ENCODE data around the gene SARDH. TPM values are rescaled to one million over a fixed set of nuclear protein-coding genes. Genes with fewer than 3 reads are reported as not detected.

Gene SARDH
- polyA plus RNA-seq, 3 donors: not detected

DNA sequence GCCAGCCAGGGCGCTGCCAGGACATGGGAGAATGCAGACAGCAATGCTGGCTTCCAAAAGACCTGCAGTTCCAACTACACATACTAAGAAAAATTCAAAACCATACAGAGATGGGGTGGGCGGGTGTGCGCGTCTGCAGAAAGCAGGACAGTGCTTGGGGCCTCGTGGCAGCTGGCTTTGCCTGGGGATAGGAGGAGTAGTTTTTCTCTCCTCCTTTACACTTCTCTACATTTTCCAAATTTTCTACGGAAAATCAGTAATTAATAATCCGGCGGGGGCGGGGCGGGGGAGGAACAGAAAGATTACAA is 43.6 kb upstream of the SARDH start:
- no peak for DNase-seq
- intact Hi-C loops (cut with micrococcal nuclease): loop anchor here (1.0 to 5.0 kb wide), 3 partner anchors 213 to 316 kb away; no protein-coding TSS in a partner anchor
- WGBS (ENCODE audit: insufficient coverage): no CpG with 5 or more reads among the region's 10 CpGs
- H3K36me3 Mint-ChIP-seq: peaks cover 49 to 74% of the 10 kb centered on the region in 2 donors
- Histone ChIP-seq H3K27ac (ENCODE audit: low read depth in 1 of 2, low read length in 2 of 2) (no peak overlapping the region), H3K79me2 (ENCODE audit: insufficient read depth, low read length) (no peaks in the 10 kb centered on the region), H3K4me3 (replicated peaks in 1 of 3; ENCODE audit: low read depth in 2 of 3, low read length in 3 of 3) (no peak overlapping the region), H3K36me3 (replicated peaks in 1 of 2; ENCODE audit: control insufficient read depth in 1 of 2, insufficient read depth in 2 of 2, low read length in 2 of 2) (peaks cover 20 to 68% of the 10 kb centered on the region in 2 donors), H3K9me3 (replicated peaks in 1 of 2; ENCODE audit: control insufficient read depth in 1 of 2, insufficient read depth in 1 of 2, low read length in 2 of 2) (no peaks in the 10 kb centered on the region), H3K4me1 (ENCODE audit: control insufficient read depth in 1 of 2, insufficient read depth in 2 of 2, low read length in 2 of 2) (peaks cover 23 to 33% of the 10 kb centered on the region in 2 donors), H3K27me3 (ENCODE audit: control insufficient read depth in 2 of 2, insufficient read depth in 2 of 2, low read length in 2 of 2) (no peaks in the 10 kb centered on the region), H2AFZ (ENCODE audit: insufficient read depth, low read depth, low read length, poor library complexity, severe bottlenecking) (no peak overlapping the region), H3K9ac (ENCODE audit: insufficient read depth, low read length, poor library complexity, severe bottlenecking) (no peak overlapping the region), H3K4me2 (replicated peaks; ENCODE audit: extremely low read depth, low read length, poor library complexity, severe bottlenecking) (no peak overlapping the region), H4K20me1 (ENCODE audit: insufficient read depth, low read length) (no peaks in the 10 kb centered on the region)
- peak overlapping the region in 1 of 7 donors; percentile 15 for H3K27ac Mint-ChIP-seq
- no peaks in the 10 kb centered on the region for H3K9me3 Mint-ChIP-seq
- H3K27me3 Mint-ChIP-seq (ENCODE audit: low read depth in 3 of 3): peaks cover 0 to 2% (median 2%) of the 10 kb centered on the region in 3 donors
- H3K4me3 Mint-ChIP-seq: no peak overlapping the region
- H3K4me1 Mint-ChIP-seq: peaks cover 33% of the 10 kb centered on the region
- TF ChIP-seq, protein P1, sequence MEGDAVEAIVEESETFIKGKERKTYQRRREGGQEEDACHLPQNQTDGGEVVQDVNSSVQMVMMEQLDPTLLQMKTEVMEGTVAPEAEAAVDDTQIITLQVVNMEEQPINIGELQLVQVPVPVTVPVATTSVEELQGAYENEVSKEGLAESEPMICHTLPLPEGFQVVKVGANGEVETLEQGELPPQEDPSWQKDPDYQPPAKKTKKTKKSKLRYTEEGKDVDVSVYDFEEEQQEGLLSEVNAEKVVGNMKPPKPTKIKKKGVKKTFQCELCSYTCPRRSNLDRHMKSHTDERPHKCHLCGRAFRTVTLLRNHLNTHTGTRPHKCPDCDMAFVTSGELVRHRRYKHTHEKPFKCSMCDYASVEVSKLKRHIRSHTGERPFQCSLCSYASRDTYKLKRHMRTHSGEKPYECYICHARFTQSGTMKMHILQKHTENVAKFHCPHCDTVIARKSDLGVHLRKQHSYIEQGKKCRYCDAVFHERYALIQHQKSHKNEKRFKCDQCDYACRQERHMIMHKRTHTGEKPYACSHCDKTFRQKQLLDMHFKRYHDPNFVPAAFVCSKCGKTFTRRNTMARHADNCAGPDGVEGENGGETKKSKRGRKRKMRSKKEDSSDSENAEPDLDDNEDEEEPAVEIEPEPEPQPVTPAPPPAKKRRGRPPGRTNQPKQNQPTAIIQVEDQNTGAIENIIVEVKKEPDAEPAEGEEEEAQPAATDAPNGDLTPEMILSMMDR (IDR thresholded peaks at IDR 0.05): no peak

DNA sequence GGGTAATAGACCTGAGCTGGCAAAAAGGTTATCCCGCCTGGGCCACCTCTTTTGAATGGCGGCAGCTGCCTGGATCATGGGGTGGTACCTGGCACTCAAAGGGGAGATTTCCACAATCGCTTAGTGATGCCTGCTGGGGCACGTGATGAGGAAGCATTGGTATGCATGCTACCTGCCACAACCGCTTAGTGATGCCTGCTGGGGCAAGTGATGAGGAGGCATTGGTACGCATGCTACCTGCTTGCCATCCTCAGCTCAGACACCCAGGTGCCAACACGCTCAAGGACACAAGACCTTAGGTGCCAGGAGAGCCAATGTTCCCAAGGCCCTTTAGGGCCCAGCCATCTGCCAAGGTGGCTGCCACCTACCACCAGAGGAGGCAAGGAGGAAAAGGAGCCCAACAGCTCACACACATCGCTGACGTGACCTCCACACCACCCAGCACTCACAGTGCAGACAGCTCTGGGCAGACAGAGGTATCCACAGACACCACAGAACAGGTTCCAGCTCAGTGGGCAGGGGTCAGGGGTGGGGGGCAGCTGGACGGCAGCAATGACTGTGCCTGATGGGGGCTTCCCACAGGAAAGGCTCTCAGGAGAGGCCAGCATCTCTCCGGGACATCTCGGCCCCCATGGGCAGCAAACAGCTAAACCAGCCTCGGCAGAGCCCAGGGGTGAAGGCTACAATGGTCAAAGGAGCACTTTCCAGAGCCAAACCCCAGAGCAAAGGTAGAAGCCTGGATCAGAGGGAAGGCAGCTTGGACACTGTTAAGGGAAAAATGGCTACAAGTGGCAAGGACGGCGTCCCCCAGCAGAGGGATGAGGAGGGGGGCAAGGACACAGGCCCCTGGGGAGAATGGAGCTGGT is 43.0 kb upstream of the SARDH start:
- Mint-ChIP-seq H3K4me1 (peaks cover 28% of the 10 kb centered on the region), H3K27ac (peak overlapping the region in 3 of 7 donors; percentile 46 to 83 (median 66)), H3K9me3 (no peaks in the 10 kb centered on the region), H3K4me3 (no peak overlapping the region), H3K36me3 (peaks cover 51 to 79% of the 10 kb centered on the region in 2 donors), H3K27me3 (ENCODE audit: low read depth in 3 of 3) (peaks cover 0 to 2% (median 2%) of the 10 kb centered on the region in 3 donors)
- H3K4me3 ChIP-seq (replicated peaks in 1 of 3; ENCODE audit: low read depth in 2 of 3, low read length in 3 of 3): no peak overlapping the region
- TF ChIP-seq, protein P1 (IDR thresholded peaks at IDR 0.05): no peak
- peaks cover 17 to 27% of the 10 kb centered on the region in 2 donors for H3K4me1 ChIP-seq (ENCODE audit: control insufficient read depth in 1 of 2, insufficient read depth in 2 of 2, low read length in 2 of 2)
- H2AFZ ChIP-seq (ENCODE audit: insufficient read depth, low read depth, low read length, poor library complexity, severe bottlenecking): no peak overlapping the region
- H3K4me2 ChIP-seq (replicated peaks; ENCODE audit: extremely low read depth, low read length, poor library complexity, severe bottlenecking): no peak overlapping the region
- H3K27ac ChIP-seq (ENCODE audit: low read depth in 1 of 2, low read length in 2 of 2): no peak overlapping the region
- H3K9me3 ChIP-seq (replicated peaks in 1 of 2; ENCODE audit: control insufficient read depth in 1 of 2, insufficient read depth in 1 of 2, low read length in 2 of 2): no peaks in the 10 kb centered on the region
- no peak overlapping the region for H3K9ac ChIP-seq (ENCODE audit: insufficient read depth, low read length, poor library complexity, severe bottlenecking)
- intact Hi-C loops (cut with micrococcal nuclease): loop anchor here in 1 of 2 donors (5.0 kb wide), 1 partner anchor 316 kb away; no protein-coding TSS in a partner anchor
- no peaks in the 10 kb centered on the region for H3K27me3 ChIP-seq (ENCODE audit: control insufficient read depth in 2 of 2, insufficient read depth in 2 of 2, low read length in 2 of 2)
- H3K79me2 ChIP-seq (ENCODE audit: insufficient read depth, low read length): no peaks in the 10 kb centered on the region
- DNase-seq: no peak
- WGBS (ENCODE audit: insufficient coverage): over 99% methylated on average over 13 of the region's 15 CpGs
- H4K20me1 ChIP-seq (ENCODE audit: insufficient read depth, low read length): no peaks in the 10 kb centered on the region
- H3K36me3 ChIP-seq (replicated peaks in 1 of 2; ENCODE audit: control insufficient read depth in 1 of 2, insufficient read depth in 2 of 2, low read length in 2 of 2): peaks cover 23 to 74% of the 10 kb centered on the region in 2 donors
